AG10803 (cell line): Measurements from ENCODE around the gene MFSD6.

Experiments
- DNase-seq: peaks from one replicate; pipeline ENCODE4 v3.0.0; 2010; ENCODE audit warnings: low read depth
- H3K4me3 ChIP-seq: 2 replicates; pipeline ENCODE4 v1.5.1; 2011; ENCODE audit warnings: mild to moderate bottlenecking, low read length, control low read depth
- TF ChIP-seq, protein P1 (sequence below): conservative IDR thresholded peaks from 2 replicates; pipeline ENCODE4 v1.5.1; 2011; ENCODE audit warnings: mild to moderate bottlenecking, low read length, control low read depth, inconsistent platforms

MFSD6 gene

DNA sequence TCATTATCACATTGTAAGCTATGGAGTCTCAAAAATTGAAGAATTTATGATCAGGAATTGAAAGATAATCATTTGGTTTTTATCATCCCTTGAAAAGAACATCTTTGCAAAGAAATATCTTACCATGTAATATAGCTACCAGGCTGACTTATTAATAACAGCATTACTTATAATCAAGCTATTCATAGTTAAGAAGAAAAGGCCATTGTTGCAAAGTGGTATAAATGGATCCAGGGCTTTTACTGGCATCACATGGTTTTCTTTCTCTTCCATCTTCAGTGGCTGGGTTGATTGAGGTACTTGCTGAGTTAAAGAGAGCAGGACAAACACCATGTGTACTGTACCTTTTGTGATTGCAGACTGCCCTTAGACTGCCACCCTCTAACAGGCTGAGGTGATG is 39.6 kb downstream of the MFSD6 start:
- TF ChIP-seq, protein P1, sequence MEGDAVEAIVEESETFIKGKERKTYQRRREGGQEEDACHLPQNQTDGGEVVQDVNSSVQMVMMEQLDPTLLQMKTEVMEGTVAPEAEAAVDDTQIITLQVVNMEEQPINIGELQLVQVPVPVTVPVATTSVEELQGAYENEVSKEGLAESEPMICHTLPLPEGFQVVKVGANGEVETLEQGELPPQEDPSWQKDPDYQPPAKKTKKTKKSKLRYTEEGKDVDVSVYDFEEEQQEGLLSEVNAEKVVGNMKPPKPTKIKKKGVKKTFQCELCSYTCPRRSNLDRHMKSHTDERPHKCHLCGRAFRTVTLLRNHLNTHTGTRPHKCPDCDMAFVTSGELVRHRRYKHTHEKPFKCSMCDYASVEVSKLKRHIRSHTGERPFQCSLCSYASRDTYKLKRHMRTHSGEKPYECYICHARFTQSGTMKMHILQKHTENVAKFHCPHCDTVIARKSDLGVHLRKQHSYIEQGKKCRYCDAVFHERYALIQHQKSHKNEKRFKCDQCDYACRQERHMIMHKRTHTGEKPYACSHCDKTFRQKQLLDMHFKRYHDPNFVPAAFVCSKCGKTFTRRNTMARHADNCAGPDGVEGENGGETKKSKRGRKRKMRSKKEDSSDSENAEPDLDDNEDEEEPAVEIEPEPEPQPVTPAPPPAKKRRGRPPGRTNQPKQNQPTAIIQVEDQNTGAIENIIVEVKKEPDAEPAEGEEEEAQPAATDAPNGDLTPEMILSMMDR: no peak
- no peak for DNase-seq
- H3K4me3 ChIP-seq: no peak overlapping the region

GRCh38 chr2:190449925-190450324 is 41.8 kb downstream of the MFSD6 start:
- no peak overlapping the region for H3K4me3 ChIP-seq
- TF ChIP-seq, protein P1: no peak

DNA sequence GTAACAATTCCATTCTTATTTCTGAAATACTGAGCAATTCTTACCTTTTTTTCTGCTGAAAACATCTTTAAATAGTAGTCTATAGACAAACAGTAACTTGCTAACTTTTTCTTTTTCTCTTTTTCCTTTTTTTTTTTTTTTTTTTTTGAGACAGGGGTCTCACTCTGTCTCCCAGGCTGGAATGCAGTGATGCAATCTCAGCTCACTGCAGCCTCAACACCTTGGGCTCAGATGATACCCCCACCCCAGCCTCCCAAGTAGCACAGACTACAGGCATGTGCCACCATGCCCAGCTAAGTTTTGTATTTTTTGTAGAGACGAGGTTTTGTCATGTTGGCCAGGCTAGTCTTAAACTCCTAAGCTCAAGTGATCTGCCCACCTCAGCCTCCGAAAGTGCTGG is 42.2 kb downstream of the MFSD6 start:
- no peak for DNase-seq
- TF ChIP-seq, protein P1: no peak
- H3K4me3 ChIP-seq: no peak overlapping the region

More at GRCh38 chr2:190449925-190450324, 41.8 kb downstream of the MFSD6 start:
- no peak for DNase-seq

DNA sequence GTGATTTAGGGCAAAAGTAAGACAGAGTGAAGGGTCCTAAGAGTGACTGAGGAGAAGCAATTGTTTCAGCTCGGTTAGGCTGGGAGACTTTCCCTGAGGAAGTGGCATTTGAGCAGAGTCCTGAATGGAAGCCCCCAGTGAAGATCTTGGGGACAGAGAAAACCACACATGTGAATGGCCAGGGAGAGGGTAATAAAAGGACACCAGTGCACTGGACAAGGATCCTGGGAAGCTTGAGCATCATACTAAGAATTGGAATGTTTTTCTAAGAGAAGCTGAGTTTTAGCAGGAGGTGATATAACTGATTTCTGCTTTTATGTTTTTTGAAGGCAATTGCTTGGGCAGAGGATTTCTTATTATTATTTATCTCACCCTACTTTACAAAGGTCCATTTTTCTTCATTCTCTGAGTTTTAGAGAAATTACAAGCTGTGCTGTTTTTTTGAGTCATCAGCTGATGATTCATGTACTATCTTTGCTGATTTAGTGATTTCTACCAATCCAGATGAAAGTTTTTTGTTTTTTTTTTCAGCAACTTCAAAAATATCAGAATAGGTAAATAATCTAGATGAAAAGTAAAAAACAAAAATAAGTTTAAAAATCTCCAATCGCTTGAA is 43.5 kb downstream of the MFSD6 start:
- TF ChIP-seq, protein P1: no peak
- no peak overlapping the region for H3K4me3 ChIP-seq
- DNase-seq: no peak

- no peak for DNase-seq
- TF ChIP-seq, protein P1: no peak
- H3K4me3 ChIP-seq: no peak overlapping the region
Observed at GRCh38 chr2:190452433-190452832, 44.3 kb downstream of the MFSD6 start.

GRCh38 chr2:190454795-190455194 is 46.6 kb downstream of the MFSD6 start:
- no peak for DNase-seq
- no peak overlapping the region for H3K4me3 ChIP-seq
- TF ChIP-seq, protein P1: no peak

DNA sequence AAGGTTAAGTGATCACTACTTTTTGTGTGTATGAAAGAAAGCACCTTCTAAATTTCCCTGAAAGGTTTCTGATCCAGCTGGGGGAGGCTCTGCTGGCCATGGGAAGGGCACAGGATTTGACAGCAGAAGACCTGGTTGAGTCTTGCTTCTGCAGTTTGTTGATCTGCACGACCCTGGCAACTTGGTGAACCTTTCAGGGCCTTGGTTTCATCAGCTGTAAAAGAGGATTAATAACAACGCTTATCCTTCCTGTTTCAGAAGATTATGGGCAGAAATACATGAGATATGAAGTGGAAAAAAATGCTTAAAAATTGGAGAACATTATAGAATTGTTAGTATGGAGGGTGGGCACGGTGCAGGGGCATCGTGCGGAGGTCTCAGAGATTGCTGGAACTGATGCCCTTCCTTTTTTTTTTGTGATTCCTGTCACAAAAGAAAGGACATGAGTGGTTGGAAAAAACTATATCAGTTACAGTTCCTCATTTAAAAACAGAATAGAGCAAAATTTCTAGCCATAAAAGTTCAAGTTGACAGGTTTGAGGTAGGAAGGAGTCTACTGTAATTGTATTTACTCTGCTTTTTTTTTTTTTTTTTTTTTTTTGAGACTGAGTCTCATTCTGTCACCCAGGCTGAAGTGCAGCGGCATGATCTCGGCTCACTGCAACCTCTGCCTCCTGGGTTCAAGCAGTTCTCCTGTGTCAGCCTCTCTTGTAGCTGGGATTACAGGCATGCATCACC is 47.4 kb downstream of the MFSD6 start:
- TF ChIP-seq, protein P1: no peak
- DNase-seq: no peak
- no peak overlapping the region for H3K4me3 ChIP-seq
